SK-N-SH treated with all-trans-retinoic acid at 6 μM for 48 hours (cell line): Measurements from ENCODE around the gene IQSEC3.

Experiments
- ATAC-seq: fragments of 200-7000 bp; cut with Tn5 transposase; 3 replicates; pipeline ENCODE4 v1.9.1; 2020; ENCODE audit warnings: mild to moderate bottlenecking, moderate library complexity
- ARNTL ChIP-seq: fragments of 450-650 bp; formaldehyde crosslinking; IDR thresholded peaks from 2 replicates; pipeline ENCODE4 v1.5.0; 2020; ENCODE audit warnings: low read depth, mild to moderate bottlenecking, moderate library complexity, borderline replicate concordance
- CREB5 ChIP-seq: fragments of 250-450 bp; sonication (Bioruptor Pico); IDR thresholded peaks from 2 replicates; pipeline ENCODE4 v1.5.1; 2020; ENCODE audit warnings: low read depth, mild to moderate bottlenecking, moderate library complexity
- CSDC2 ChIP-seq: fragments of 250-450 bp; sonication (Bioruptor Pico); IDR thresholded peaks from 2 replicates; pipeline ENCODE4 v1.5.0; 2020; ENCODE audit warnings: mild to moderate bottlenecking, moderate library complexity
- CSRNP3 ChIP-seq: fragments of 250-450 bp; sonication (Bioruptor Pico); IDR thresholded peaks from 2 replicates; pipeline ENCODE4 v1.5.1; 2021; ENCODE audit warnings: mild to moderate bottlenecking, moderate library complexity
- ESRRG ChIP-seq: fragments of 250-450 bp; sonication (Bioruptor Pico); IDR thresholded peaks from 2 replicates; pipeline ENCODE4 v1.6.1; 2021; ENCODE audit warnings: mild to moderate bottlenecking
- GLIS3 ChIP-seq: fragments of 250-450 bp; sonication (Bioruptor Pico); IDR thresholded peaks from 2 replicates; pipeline ENCODE4 v1.5.0; 2020; ENCODE audit warnings: mild to moderate bottlenecking, moderate library complexity
- ISL1 ChIP-seq: fragments of 250-450 bp; sonication (Bioruptor Pico); IDR thresholded peaks from 2 replicates; pipeline ENCODE4 v2.1.2; 2022; ENCODE audit warnings: mild to moderate bottlenecking, moderate library complexity
- OSR1 ChIP-seq: fragments of 250-450 bp; sonication (Bioruptor Pico); IDR thresholded peaks from 2 replicates; pipeline ENCODE4 v1.8.0; 2022; ENCODE audit warnings: moderate library complexity, mild to moderate bottlenecking, inconsistent platforms
- PATZ1 ChIP-seq: fragments of 250-450 bp; sonication (Bioruptor Pico); IDR thresholded peaks from 2 replicates; pipeline ENCODE4 v1.8.0; 2020; ENCODE audit warnings: mild to moderate bottlenecking, moderate library complexity, borderline replicate concordance
- POU6F1 ChIP-seq: fragments of 250-450 bp; sonication (Bioruptor Pico); IDR thresholded peaks from 2 replicates; pipeline ENCODE4 v1.8.0; 2021; ENCODE audit warnings: low read depth, mild to moderate bottlenecking, moderate library complexity, borderline replicate concordance
- RARB ChIP-seq: fragments of 250-450 bp; sonication (Bioruptor Pico); IDR thresholded peaks from 2 replicates; pipeline ENCODE4 v1.8.0; 2021; ENCODE audit warnings: mild to moderate bottlenecking, moderate library complexity
- TCF4 ChIP-seq: fragments of 250-450 bp; sonication (Bioruptor Pico); IDR thresholded peaks from 2 replicates; pipeline ENCODE4 v1.8.0; 2021; ENCODE audit warnings: mild to moderate bottlenecking, moderate library complexity, borderline replicate concordance
- TOX ChIP-seq: fragments of 250-450 bp; sonication (Bioruptor Pico); IDR thresholded peaks from 2 replicates; pipeline ENCODE4 v1.8.0; 2021; ENCODE audit warnings: mild to moderate bottlenecking, moderate library complexity, borderline replicate concordance
- TSHZ2 ChIP-seq: fragments of 250-450 bp; sonication (Bioruptor Pico); IDR thresholded peaks from 2 replicates; pipeline ENCODE4 v1.5.0; 2020; ENCODE audit warnings: mild to moderate bottlenecking, moderate library complexity
- ZFP3 ChIP-seq: fragments of 250-450 bp; sonication (Bioruptor Pico); IDR thresholded peaks from 2 replicates; pipeline ENCODE4 v1.5.0; 2020; ENCODE audit warnings: mild to moderate bottlenecking, moderate library complexity
- ZNF565 ChIP-seq: fragments of 450-650 bp; formaldehyde crosslinking; conservative IDR thresholded peaks from 2 replicates; pipeline ENCODE4 v1.5.0; 2020; ENCODE audit warnings: low read depth, mild to moderate bottlenecking, moderate library complexity
- ZNF70 ChIP-seq: fragments of 450-650 bp; formaldehyde crosslinking; IDR thresholded peaks from 2 replicates; pipeline ENCODE4 v1.5.0; 2020; ENCODE audit warnings: mild to moderate bottlenecking, moderate library complexity

The IQSEC3 gene

GRCh38 chr12:224330-224729 is 157.8 kb downstream of the IQSEC3 start:
- TF ChIP-seq TSHZ2 (no peak), TOX (CRISPR knock-in tag) (no peak), ZNF70 (CRISPR knock-in tag) (no peak), RARB (CRISPR knock-in tag) (no peak), CREB5 (CRISPR knock-in tag) (no peak), ARNTL (no peak), ISL1 (CRISPR knock-in tag) (no peak), TCF4 (CRISPR knock-in tag) (no peak), OSR1 (no peak), POU6F1 (CRISPR knock-in tag) (no peak), ZFP3 (CRISPR knock-in tag) (no peak), PATZ1 (CRISPR knock-in tag) (no peak), CSRNP3 (CRISPR knock-in tag) (no peak)
- TF ChIP-seq, all 23 proteins: peak for 0

GRCh38 chr12:225012-225411 is 158.4 kb downstream of the IQSEC3 start:
- no peak for ATAC-seq
- no peak for TF ChIP-seq ESRRG (CRISPR knock-in tag)
- TF ChIP-seq ZNF565 (CRISPR knock-in tag): no peak
- TF ChIP-seq CREB5 (CRISPR knock-in tag): no peak
- TF ChIP-seq GLIS3 (CRISPR knock-in tag): no peak
- TF ChIP-seq ISL1 (CRISPR knock-in tag): no peak
- no peak for TF ChIP-seq PATZ1 (CRISPR knock-in tag)
- no peak for TF ChIP-seq ZNF70 (CRISPR knock-in tag)
- TF ChIP-seq TCF4 (CRISPR knock-in tag): no peak
- no peak for TF ChIP-seq ZFP3 (CRISPR knock-in tag)
- TF ChIP-seq CSDC2 (CRISPR knock-in tag): no peak

More at GRCh38 chr12:224330-224729, 157.8 kb downstream of the IQSEC3 start:
- ATAC-seq: no peak
